Coronary artery (tissue), 2 donors: ENCODE data around the gene PANX1.

Experiments used
- DNase-seq: peaks from one replicate; pipeline ENCODE4 v3.0.0-alpha.2; 2017; ENCODE audit warnings: low spot score
- H3K27ac ChIP-seq, 2 donors: fragments of 200-600 bp; sonication (generic); one replicate each; pipeline ENCODE4 v1.5.1; 2016 to 2019
- H3K4me3 ChIP-seq: fragments of 200-600 bp; sonication (generic); 2 replicates; pipeline ENCODE4 v1.5.1; 2016; ENCODE audit warnings: mild to moderate bottlenecking, moderate library complexity
- CTCF ChIP-seq: fragments of 200-600 bp; sonication (generic); IDR thresholded peaks from one replicate; pipeline ENCODE4 v1.5.1; 2019; ENCODE audit warnings: antibody characterized with exemption

Gene PANX1

GRCh38 chr11:94175535-94175934, 46.9 kb downstream of the PANX1 start:
- H3K27ac ChIP-seq, result peak overlapping the region in 1 of 2 donors; percentile 18
- no peak overlapping the region for H3K4me3 ChIP-seq
- DNase-seq, result no peak
- no peak for TF ChIP-seq CTCF

- no peak for DNase-seq
- Histone ChIP-seq H3K27ac (no peak overlapping the region), H3K4me3 (no peak overlapping the region)
- TF ChIP-seq CTCF, result no peak
Measured at GRCh38 chr11:94178331-94178730, 49.7 kb downstream of the PANX1 start.

GRCh38 chr11:94179696-94180095, 51.1 kb downstream of the PANX1 start:
- no peak for TF ChIP-seq CTCF
- no peak overlapping the region for H3K4me3 ChIP-seq
- H3K27ac ChIP-seq, result no peak overlapping the region
- no peak for DNase-seq

- no peak for DNase-seq
- no peak for TF ChIP-seq CTCF
- Histone ChIP-seq H3K4me3 (no peak overlapping the region), H3K27ac (no peak overlapping the region)
Measured at GRCh38 chr11:94181526-94181925, 52.9 kb downstream of the PANX1 start.

GRCh38 chr11:94181943-94182342, 53.3 kb downstream of the PANX1 start:
- Histone ChIP-seq H3K4me3 (no peak overlapping the region), H3K27ac (no peak overlapping the region)
- TF ChIP-seq CTCF, result no peak
- no peak for DNase-seq

- H3K27ac ChIP-seq, result peak overlapping the region in 1 of 2 donors; percentile 26
- no peak for TF ChIP-seq CTCF
- no peak for DNase-seq
- H3K4me3 ChIP-seq, result peak overlapping the region; percentile 53
Measured at GRCh38 chr11:94183251-94183885, 54.7 kb downstream of the PANX1 start.

- H3K4me3 ChIP-seq, result peak overlapping the region; percentile 53
- peak; percentile 68 for TF ChIP-seq CTCF
- DNase-seq, result no peak
- peak overlapping the region in 1 of 2 donors; percentile 26 for H3K27ac ChIP-seq
Measured at GRCh38 chr11:94183886-94184264, 55.2 kb downstream of the PANX1 start.
